GM08714 (cell line): ENCODE data around the gene IL6R.

Source experiments
- H3K4me3 ChIP-seq: fragments of 200-500 bp; sonication (Bioruptor generic); 2 replicates; pipeline ENCODE4 v1.5.1; 2014; ENCODE audit warnings: mild to moderate bottlenecking, low read length, inconsistent platforms
- ZNF274 ChIP-seq: IDR thresholded peaks from 2 replicates; pipeline ENCODE4 v1.6.1; 2012; ENCODE audit warnings: mild to moderate bottlenecking, low read depth, low read length

The IL6R gene

GRCh38 chr1:154402409-154402921 lies 2.7 kb upstream of the IL6R start:
- TF ChIP-seq ZNF274: no peak
- H3K4me3 ChIP-seq: no peak overlapping the region

DNA sequence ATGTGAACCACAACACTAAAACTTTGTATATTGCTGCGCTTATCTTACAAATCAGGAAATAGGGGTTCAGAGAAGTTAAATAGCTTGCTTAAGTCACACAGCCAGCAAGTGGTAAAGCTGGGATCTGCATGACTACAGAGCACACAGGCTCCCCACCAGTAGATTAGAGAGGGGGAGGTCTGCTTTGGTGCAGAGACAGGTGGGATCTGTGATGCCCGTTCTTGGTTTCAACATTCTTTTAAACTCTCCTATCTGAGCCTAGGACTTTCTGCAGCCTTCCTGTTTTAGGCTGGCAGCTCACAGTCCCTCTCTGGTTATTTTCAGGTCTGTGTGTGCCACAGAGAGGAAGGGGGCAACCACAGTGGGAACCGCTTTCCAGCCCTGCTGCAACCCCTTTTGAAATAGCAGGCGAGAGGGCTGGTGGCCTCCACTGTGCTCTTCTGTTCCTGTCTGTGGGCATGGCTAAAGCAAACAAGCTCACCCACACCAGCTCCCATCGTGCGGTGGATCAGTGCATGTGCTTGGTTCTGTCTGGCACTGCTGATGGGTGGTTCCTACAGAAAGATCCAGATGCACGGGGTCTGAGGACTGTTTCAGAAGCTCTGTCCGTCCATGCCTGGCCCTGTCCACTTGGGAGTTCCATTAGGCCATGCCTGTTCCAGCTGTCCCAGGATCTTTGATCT lies 1.7 kb upstream of the IL6R start:
- no peak overlapping the region for H3K4me3 ChIP-seq
- no peak for TF ChIP-seq ZNF274

DNA sequence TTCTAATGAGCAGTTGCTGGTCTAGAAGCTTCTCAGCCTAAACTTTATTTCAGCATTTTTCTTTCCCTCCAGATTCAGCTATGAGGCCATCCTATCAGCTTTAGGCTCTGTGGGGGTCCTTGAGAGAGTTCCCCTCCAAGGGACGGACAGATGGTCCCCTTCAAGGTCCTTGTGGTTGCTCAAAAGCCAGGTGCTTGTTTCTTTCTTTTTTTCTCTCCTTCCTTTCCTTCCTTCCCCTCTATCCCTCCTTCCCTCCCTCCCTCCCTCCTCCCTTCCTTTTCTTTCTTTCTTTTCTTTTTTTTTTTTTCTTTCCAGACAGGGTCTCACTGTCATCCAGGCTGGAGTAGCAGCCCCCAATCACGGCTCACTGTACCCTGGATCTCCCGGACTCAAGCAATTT lies 1.2 kb upstream of the IL6R start:
- no peak for TF ChIP-seq ZNF274
- no peak overlapping the region for H3K4me3 ChIP-seq

GRCh38 chr1:154404511-154404931 lies 622 bp upstream of the IL6R start:
- TF ChIP-seq ZNF274: no peak
- H3K4me3 ChIP-seq: no peak overlapping the region; the same call in 1 of the 2 replicates

- no peak for TF ChIP-seq ZNF274
- peak overlapping the region; percentile 53; the same call in 1 of the 2 replicates for H3K4me3 ChIP-seq
Measured at GRCh38 chr1:154405747-154406571, 816 bp downstream of the IL6R start.

GRCh38 chr1:154406572-154406879 lies 1.4 kb downstream of the IL6R start:
- no peak for TF ChIP-seq ZNF274
- peak overlapping the region; percentile 53; the same call in 1 of the 2 replicates for H3K4me3 ChIP-seq

DNA sequence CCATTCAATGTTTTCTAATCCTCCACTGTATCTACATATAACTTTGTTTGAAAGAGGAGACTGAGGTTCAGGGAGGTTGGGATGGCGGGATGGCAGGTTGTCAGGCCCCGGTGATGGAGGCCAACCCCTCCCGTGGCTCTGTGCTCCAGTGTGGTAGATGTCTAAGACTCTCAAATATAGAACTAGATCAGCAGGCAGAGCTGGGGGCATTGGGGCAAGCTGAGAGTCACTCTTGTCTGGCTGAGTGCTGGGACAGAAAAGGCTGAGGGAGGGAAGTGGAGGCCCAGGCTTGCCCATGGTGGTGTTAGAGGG lies 1.7 kb downstream of the IL6R start:
- H3K4me3 ChIP-seq: no peak overlapping the region; the same call in 1 of the 2 replicates
- no peak for TF ChIP-seq ZNF274

DNA sequence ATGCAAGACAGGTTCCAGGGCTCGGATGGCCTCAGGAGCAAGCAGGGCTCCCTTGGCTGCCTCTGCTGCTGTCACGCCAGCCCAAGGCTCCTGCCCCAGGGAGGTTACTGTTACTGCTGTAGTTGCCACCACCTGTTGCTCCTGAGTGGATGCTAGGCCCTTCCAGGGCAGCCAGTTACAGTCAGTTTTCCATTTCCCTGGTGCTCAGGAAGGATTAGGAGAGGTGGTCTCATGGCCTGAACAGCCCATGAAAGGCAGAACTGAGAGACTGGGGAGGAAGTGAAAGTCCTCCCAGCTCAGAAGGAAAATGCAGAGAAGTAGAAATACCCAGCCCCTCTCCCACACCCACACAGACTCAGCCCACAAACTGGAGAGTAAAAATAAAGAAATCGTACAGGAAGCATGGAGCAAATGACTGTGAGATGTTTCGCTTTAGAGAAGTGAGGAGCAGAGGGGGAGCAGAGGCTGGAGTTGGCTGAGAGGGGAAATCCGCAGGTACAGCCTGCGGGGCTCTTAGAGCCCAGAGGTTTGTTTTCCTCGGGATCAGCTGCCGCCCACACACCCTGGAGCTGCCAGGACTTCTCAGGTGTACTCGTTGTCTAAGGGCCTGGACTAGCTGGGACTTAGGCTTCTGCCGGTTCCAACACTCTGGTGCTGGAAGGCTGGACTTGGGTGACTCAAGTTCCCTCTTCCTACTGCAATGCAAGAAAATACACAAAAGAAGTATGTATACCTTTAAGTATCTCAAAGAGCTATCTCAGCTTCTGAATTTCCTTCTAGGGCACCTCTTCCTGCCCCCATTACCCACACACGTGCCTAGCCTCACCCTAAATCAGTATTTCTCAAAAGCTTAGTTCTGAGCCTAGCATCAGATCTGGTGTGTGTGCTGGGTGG lies 2.3 kb downstream of the IL6R start:
- TF ChIP-seq ZNF274: no peak
- peak overlapping the region; percentile 32; the same call in 1 of the 2 replicates for H3K4me3 ChIP-seq

DNA sequence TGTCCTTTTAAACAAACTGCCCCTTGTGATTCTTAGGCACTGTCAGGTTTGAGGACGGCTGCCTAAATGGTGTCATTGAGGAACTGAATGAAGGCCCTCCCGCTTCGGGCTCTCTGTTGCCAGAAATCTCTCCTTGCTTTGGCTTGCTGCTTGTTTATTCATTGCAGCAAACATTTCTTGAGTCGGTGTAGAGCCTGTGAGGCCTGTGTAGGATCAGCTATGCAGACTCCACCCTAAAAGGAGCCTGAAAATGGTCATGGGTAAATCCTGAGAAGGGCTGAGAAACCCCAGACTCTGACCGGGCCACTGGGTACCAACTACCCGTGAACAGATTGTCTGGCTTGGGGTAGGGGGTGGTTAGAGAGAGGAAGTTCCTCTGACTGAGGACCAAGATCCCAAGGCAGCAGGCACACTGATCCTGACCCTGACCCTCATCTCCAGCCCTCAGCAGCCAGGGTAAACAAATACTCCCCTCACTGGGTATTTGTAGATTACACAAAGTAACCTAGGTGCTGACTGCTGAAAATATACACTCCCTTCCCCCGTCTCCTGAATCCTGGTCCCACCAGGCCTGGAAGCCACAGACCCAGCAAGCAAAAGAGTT lies 3.1 kb downstream of the IL6R start:
- H3K4me3 ChIP-seq: peak overlapping the region; percentile 32; the same call in 1 of the 2 replicates
- no peak for TF ChIP-seq ZNF274

- no peak for TF ChIP-seq ZNF274
- no peak overlapping the region for H3K4me3 ChIP-seq
Measured at GRCh38 chr1:154410185-154410827, 5.2 kb downstream of the IL6R start.

DNA sequence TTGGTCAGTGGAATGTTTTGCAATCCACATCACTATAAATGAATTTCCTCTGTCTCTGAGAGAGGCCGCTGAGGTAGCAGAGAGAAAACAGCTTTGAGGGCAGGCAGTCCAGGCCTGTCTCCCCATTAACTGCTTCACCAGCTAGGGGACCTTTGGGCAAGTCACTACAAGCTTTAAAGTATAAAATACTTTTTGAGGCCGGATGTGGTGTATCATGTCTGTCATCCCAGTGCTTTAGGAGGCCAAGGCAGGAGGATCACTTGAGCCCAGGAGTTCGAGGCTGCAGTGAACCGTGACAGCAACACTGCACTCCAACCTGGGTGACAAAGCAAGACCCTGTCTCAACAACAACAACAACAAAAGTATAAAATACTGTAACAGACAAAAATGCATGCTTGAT lies 6.4 kb downstream of the IL6R start:
- H3K4me3 ChIP-seq: no peak overlapping the region
- TF ChIP-seq ZNF274: no peak

DNA sequence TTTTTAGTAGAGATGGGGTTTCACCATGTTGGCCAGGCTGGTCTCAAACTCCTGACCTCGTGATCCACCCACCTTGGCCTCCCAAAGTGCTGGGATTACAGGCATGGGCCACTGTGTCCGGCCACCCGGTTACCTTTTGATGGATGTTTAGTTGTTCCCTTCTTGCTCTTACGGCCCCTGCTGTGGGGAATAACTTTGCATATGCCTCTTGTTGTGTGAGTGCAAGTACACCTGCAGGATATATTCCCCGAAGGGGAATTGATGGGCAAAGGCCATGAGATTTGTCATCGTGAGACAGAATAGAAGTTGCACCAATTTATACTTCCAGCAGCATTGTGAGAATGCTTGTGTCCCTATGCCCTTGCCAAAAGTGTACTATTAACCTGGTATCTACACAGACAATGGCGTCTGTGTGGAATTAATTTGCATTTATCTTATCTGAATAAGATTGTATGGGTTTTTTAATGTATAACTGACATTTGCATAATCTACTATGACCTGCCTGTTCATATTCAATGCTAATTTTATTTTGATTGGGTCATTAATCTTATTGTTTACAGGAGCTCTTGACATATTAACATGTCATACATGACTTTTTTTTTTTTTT lies 8.1 kb downstream of the IL6R start:
- no peak overlapping the region for H3K4me3 ChIP-seq
- no peak for TF ChIP-seq ZNF274

DNA sequence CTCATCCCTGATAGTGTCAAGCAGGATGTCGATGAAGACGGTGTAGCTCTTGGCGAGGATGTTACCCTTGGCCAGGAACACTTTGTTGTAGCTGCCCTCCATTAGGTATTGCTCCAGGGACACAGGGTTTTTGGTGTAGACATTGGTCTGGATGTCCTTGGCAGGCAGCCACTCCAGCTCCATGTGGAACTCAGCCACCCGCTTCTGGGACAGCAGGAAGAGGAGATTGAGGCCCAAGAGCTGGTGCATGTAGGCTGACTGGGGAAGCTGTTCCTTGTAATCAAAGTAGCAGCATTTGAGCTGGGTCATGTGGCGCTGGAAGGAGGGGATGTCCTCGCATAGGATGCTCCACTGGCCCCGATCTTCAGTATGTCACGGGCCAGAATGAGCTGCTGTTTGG lies 9.5 kb downstream of the IL6R start:
- no peak overlapping the region for H3K4me3 ChIP-seq
- no peak for TF ChIP-seq ZNF274
